DOHH2 (cell line): Measurements from ENCODE around the gene TM2D3.

Experiments
- H3F3A ChIP-seq: fragments of 200-600 bp; sonication (generic), shearing (Covaris generic); 2 replicates; pipeline ENCODE4 v1.6.0; 2016; ENCODE audit warnings: antibody characterized with exemption, mild to moderate bottlenecking; ENCODE audit not compliant: control insufficient read depth, insufficient read depth
- H3K27ac ChIP-seq: fragments of 200-600 bp; sonication (generic); 2 replicates; pipeline ENCODE4 v1.5.1; 2014; ENCODE audit warnings: low read depth, mild to moderate bottlenecking, low read length, moderate library complexity
- H3K27me3 ChIP-seq: fragments of 200-600 bp; sonication (generic); 2 replicates; pipeline ENCODE4 v1.6.1; 2014; ENCODE audit warnings: mild to moderate bottlenecking, low read length, mixed read lengths; ENCODE audit not compliant: control insufficient read depth
- H3K36me3 ChIP-seq: fragments of 200-600 bp; sonication (generic); 2 replicates; pipeline ENCODE4 v1.6.1; 2014; ENCODE audit warnings: mild to moderate bottlenecking, low read length, moderate library complexity, mixed read lengths; ENCODE audit not compliant: control insufficient read depth
- H3K4me1 ChIP-seq: fragments of 200-600 bp; sonication (generic); 2 replicates; pipeline ENCODE4 v1.6.1; 2014; ENCODE audit warnings: mild to moderate bottlenecking, low read length, mixed read lengths; ENCODE audit not compliant: control insufficient read depth
- H3K4me2 ChIP-seq: fragments of 200-600 bp; sonication (generic); 2 replicates; pipeline ENCODE4 v1.6.0; 2014; ENCODE audit warnings: mild to moderate bottlenecking, low read length, moderate library complexity
- H3K4me3 ChIP-seq: fragments of 200-600 bp; sonication (generic); 2 replicates; pipeline ENCODE4 v1.5.1; 2014; ENCODE audit warnings: mild to moderate bottlenecking, low read length, mixed read lengths
- H3K79me2 ChIP-seq: fragments of 200-600 bp; sonication (generic); 2 replicates; pipeline ENCODE4 v1.6.1; 2014; ENCODE audit warnings: mild to moderate bottlenecking, low read length, mixed read lengths; ENCODE audit not compliant: control insufficient read depth
- H3K9me2 ChIP-seq: fragments of 200-600 bp; sonication (generic); replicated peaks from 2 replicates; pipeline ENCODE4 v1.6.1; 2014; ENCODE audit warnings: mild to moderate bottlenecking, low read length, mixed read lengths; ENCODE audit not compliant: control insufficient read depth
- H3K9me3 ChIP-seq: fragments of 200-600 bp; sonication (generic); 2 replicates; pipeline ENCODE4 v1.6.1; 2014; ENCODE audit warnings: antibody characterized with exemption, low read length, mixed read lengths; ENCODE audit not compliant: control insufficient read depth, insufficient read depth
- H4K20me1 ChIP-seq: fragments of 200-600 bp; sonication (generic); 2 replicates; pipeline ENCODE4 v1.6.0; 2014; ENCODE audit warnings: low read depth, mild to moderate bottlenecking, antibody characterized with exemption, low read length, moderate library complexity; ENCODE audit not compliant: control insufficient read depth, insufficient read depth
- CTCF ChIP-seq: fragments of 200-600 bp; sonication (generic); IDR thresholded peaks from one replicate; pipeline ENCODE4 v1.5.1; 2014; ENCODE audit warnings: antibody characterized with exemption, mild to moderate bottlenecking, low read depth, low read length; ENCODE audit not compliant: poor library complexity, severe bottlenecking
- EZH2phosphoT487 ChIP-seq: fragments of 200-600 bp; sonication (generic); IDR thresholded peaks from 2 replicates; pipeline ENCODE4 v1.6.1; 2017; ENCODE audit warnings: borderline replicate concordance, mild to moderate bottlenecking, antibody characterized with exemption, low read length, moderate library complexity, mixed read lengths

The TM2D3 gene

GRCh38 chr15:101639667-101640066 lies 12.5 kb downstream of the TM2D3 start:
- no peak overlapping the region for H3K27ac ChIP-seq
- H3K27me3 ChIP-seq: no peaks in the 10 kb centered on the region
- H3K36me3 ChIP-seq: peaks cover 49% of the 10 kb centered on the region
- H3K79me2 ChIP-seq: peaks cover 18% of the 10 kb centered on the region
- H3K9me3 ChIP-seq: no peaks in the 10 kb centered on the region
- TF ChIP-seq CTCF (no peak), EZH2phosphoT487 (no peak)
- peaks cover 23% of the 10 kb centered on the region for H4K20me1 ChIP-seq
- peaks cover 22% of the 10 kb centered on the region for H3F3A ChIP-seq
- H3K4me3 ChIP-seq: no peak overlapping the region
- peaks cover 30% of the 10 kb centered on the region for H3K4me1 ChIP-seq
- no peaks in the 10 kb centered on the region for H3K9me2 ChIP-seq
- H3K4me2 ChIP-seq: no peak overlapping the region

GRCh38 chr15:101637919-101638318 lies 14.3 kb downstream of the TM2D3 start:
- no peak overlapping the region for H3K4me3 ChIP-seq
- H3K9me2 ChIP-seq: no peaks in the 10 kb centered on the region
- H3K27me3 ChIP-seq: no peaks in the 10 kb centered on the region
- peaks cover 34% of the 10 kb centered on the region for H3K36me3 ChIP-seq
- H4K20me1 ChIP-seq: peaks cover 23% of the 10 kb centered on the region
- no peak for TF ChIP-seq CTCF
- no peak for TF ChIP-seq EZH2phosphoT487
- peaks cover 17% of the 10 kb centered on the region for H3F3A ChIP-seq
- H3K4me1 ChIP-seq: peaks cover 23% of the 10 kb centered on the region
- H3K27ac ChIP-seq: no peak overlapping the region
- H3K4me2 ChIP-seq: no peak overlapping the region
- no peaks in the 10 kb centered on the region for H3K9me3 ChIP-seq
- H3K79me2 ChIP-seq: peaks cover 14% of the 10 kb centered on the region

- H4K20me1 ChIP-seq: peaks cover 22% of the 10 kb centered on the region
- H3K9me2 ChIP-seq: no peaks in the 10 kb centered on the region
- peaks cover 13% of the 10 kb centered on the region for H3F3A ChIP-seq
- no peak overlapping the region for H3K4me3 ChIP-seq
- peaks cover 19% of the 10 kb centered on the region for H3K4me1 ChIP-seq
- no peaks in the 10 kb centered on the region for H3K9me3 ChIP-seq
- H3K36me3 ChIP-seq: peaks cover 30% of the 10 kb centered on the region
- no peak overlapping the region for H3K27ac ChIP-seq
- H3K79me2 ChIP-seq: peaks cover 14% of the 10 kb centered on the region
- no peak for TF ChIP-seq CTCF
- TF ChIP-seq EZH2phosphoT487: no peak
- H3K4me2 ChIP-seq: no peak overlapping the region
- H3K27me3 ChIP-seq: no peaks in the 10 kb centered on the region
Measured at GRCh38 chr15:101637516-101637915, 14.7 kb downstream of the TM2D3 start.

GRCh38 chr15:101637038-101637437 lies 15.1 kb downstream of the TM2D3 start:
- Histone ChIP-seq H3F3A (peaks cover 8% of the 10 kb centered on the region), H3K9me2 (no peaks in the 10 kb centered on the region), H3K27ac (no peak overlapping the region), H3K4me3 (no peak overlapping the region), H3K9me3 (no peaks in the 10 kb centered on the region), H4K20me1 (peaks cover 17% of the 10 kb centered on the region), H3K4me1 (peaks cover 14% of the 10 kb centered on the region), H3K4me2 (no peak overlapping the region), H3K36me3 (peaks cover 26% of the 10 kb centered on the region), H3K27me3 (no peaks in the 10 kb centered on the region), H3K79me2 (peaks cover 12% of the 10 kb centered on the region)
- TF ChIP-seq CTCF (no peak), EZH2phosphoT487 (no peak)
